ENCODE data around the gene TIMM8A. TPM values are rescaled to one million over a fixed set of nuclear protein-coding genes. Genes with fewer than 3 reads are reported as not detected.

Gene TIMM8A
- total RNA-seq (13.1 TPM), polyA plus RNA-seq (ENCODE audit: insufficient read depth, low read depth, low replicate concordance) (12.9 TPM)
- long read RNA-seq, donor 1, transcript TIMM8A-205 (2 exons, 1,194 nt) = major isoform, 5 of 6 reads
- long read RNA-seq, donor 1, partial matches to known transcripts = 0 of 6 reads
- long read RNA-seq, donor 1, other reads (novel, unspliced or antisense) = 0 of 6 reads
- long read RNA-seq, donor 2, partial matches to known transcripts = 0 of 3 reads
- long read RNA-seq, donor 2, other reads (novel, unspliced or antisense) = 0 of 3 reads
- long read RNA-seq, donor 3, transcript TIMM8A-205 (2 exons, 1,194 nt) = major isoform, 12 of 12 reads
- long read RNA-seq, donor 3, partial matches to known transcripts = 0 of 12 reads
- long read RNA-seq, donor 3, other reads (novel, unspliced or antisense) = 0 of 12 reads
- long read RNA-seq, donor 4, transcript TIMM8A-205 (2 exons, 1,194 nt) = major isoform, 7 of 8 reads
- long read RNA-seq, donor 4, partial matches to known transcripts = 0 of 8 reads
- long read RNA-seq, donor 4, other reads (novel, unspliced or antisense) = 0 of 8 reads
- long read RNA-seq, donor 5, partial matches to known transcripts = 0 of 2 reads
- long read RNA-seq, donor 5, other reads (novel, unspliced or antisense) = 0 of 2 reads
- long read RNA-seq, donor 6, transcript TIMM8A-205 (2 exons, 1,194 nt) = major isoform, 15 of 16 reads
- long read RNA-seq, donor 6, partial matches to known transcripts = 0 of 16 reads
- long read RNA-seq, donor 6, other reads (novel, unspliced or antisense) = 0 of 16 reads
- long read RNA-seq, donor 7, partial matches to known transcripts = 0 of 6 reads
- long read RNA-seq, donor 7, other reads (novel, unspliced or antisense) = 3 of 6 reads
- long read RNA-seq, donor 8, partial matches to known transcripts = 0 of 3 reads
- long read RNA-seq, donor 8, other reads (novel, unspliced or antisense) = 0 of 3 reads
- long read RNA-seq, donor 9, partial matches to known transcripts = 0 of 1 reads
- long read RNA-seq, donor 9, other reads (novel, unspliced or antisense) = 0 of 1 reads
- long read RNA-seq, donor 10, transcript TIMM8A-205 (2 exons, 1,194 nt) = major isoform, 9 of 10 reads
- long read RNA-seq, donor 10, partial matches to known transcripts = 0 of 10 reads
- long read RNA-seq, donor 10, other reads (novel, unspliced or antisense) = 0 of 10 reads

GRCh38 chrX:101348452-101349192 is at the start of gene TIMM8A:
TSS of gene TIMM8A (minus strand) at chrX:101348742. CDS start at chrX:101348664, 78 bp downstream.
- no peak for FAIRE-seq
- intact Hi-C loops (cut with DNase I) = no loop called here

DNA sequence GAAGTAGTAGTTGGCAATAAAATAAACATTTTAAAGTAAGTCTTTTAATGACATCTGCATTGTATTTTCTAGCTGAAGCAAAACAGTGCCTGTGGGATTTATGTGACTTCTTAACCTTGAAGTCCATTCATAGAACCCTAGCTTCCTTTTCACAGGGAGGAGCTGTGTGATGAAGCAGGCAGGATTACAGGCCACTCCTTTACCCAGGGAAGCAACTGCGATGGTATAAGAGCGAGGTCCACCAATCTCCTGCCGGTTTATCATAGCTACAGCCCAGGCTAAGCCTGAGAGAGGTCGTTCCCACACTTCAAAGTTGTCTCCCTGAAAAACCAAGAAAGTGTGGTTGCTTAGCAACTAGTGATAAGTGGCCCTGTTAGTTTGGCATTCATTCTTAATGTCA is 49.2 kb upstream of the TIMM8A start:
- no peak for FAIRE-seq

More at GRCh38 chrX:101348452-101349192, at the start of gene TIMM8A:
- peak within 1 kb of the TSS in 2 of 3 donors; percentile 65 to 76 for H3K9ac ChIP-seq (ENCODE audit: low read length in 3 of 3)
- no peaks in the 10 kb centered on the region for H3K36me3 ChIP-seq (ENCODE audit: control insufficient read depth in 2 of 3, insufficient read depth in 3 of 3, low read length in 3 of 3)
- H3K4me3 ChIP-seq (ENCODE audit: low read length in 3 of 3) = peak within 1 kb of the TSS; percentile 76 to 83 (median 81)
- peak; percentile 79 to 92 (median 89) for DNase-seq
- TF ChIP-seq, protein P1, sequence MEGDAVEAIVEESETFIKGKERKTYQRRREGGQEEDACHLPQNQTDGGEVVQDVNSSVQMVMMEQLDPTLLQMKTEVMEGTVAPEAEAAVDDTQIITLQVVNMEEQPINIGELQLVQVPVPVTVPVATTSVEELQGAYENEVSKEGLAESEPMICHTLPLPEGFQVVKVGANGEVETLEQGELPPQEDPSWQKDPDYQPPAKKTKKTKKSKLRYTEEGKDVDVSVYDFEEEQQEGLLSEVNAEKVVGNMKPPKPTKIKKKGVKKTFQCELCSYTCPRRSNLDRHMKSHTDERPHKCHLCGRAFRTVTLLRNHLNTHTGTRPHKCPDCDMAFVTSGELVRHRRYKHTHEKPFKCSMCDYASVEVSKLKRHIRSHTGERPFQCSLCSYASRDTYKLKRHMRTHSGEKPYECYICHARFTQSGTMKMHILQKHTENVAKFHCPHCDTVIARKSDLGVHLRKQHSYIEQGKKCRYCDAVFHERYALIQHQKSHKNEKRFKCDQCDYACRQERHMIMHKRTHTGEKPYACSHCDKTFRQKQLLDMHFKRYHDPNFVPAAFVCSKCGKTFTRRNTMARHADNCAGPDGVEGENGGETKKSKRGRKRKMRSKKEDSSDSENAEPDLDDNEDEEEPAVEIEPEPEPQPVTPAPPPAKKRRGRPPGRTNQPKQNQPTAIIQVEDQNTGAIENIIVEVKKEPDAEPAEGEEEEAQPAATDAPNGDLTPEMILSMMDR (IDR thresholded peaks at IDR 0.05; ENCODE audit: borderline replicate concordance, extremely low read depth, insufficient read depth) = no peak
- peaks cover 0 to 2% (median 0%) of the 10 kb centered on the region in 3 donors for H3K4me1 ChIP-seq (ENCODE audit: control insufficient read depth in 2 of 3, insufficient read depth in 2 of 3, low read depth in 1 of 3, low read length in 3 of 3)
- H3K27me3 ChIP-seq (ENCODE audit: control insufficient read depth, insufficient read depth, low read length) = no peaks in the 10 kb centered on the region
- H3K27ac ChIP-seq (ENCODE audit: low read depth in 2 of 2, low read length in 2 of 2) = peak within 1 kb of the TSS; percentile 85 to 89
- H3K9me3 ChIP-seq (ENCODE audit: control insufficient read depth in 2 of 3, insufficient read depth in 1 of 3, low read length in 3 of 3) = no peaks in the 10 kb centered on the region

DNA sequence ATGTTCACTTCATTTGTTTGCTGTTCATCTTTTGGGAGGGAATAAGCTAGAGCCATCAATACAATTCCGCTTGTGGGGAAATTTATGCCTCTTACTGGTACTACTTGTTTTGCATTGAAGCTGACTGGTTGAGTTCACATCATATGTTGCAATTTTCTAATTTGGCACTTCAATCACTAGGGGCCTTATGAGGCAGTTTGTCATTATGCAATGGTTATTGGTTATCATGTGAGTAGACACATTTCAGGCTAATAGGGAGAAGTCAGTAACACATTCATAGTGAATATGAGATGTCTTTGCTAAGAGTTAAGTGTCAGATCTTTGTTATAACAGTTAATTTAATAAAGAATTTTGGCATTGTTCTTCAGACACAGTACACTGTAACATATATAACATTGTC is 47.2 kb upstream of the TIMM8A start:
- peaks cover 2 to 4% (median 4%) of the 10 kb centered on the region in 3 donors for H3K4me1 ChIP-seq (ENCODE audit: control insufficient read depth in 2 of 3, insufficient read depth in 2 of 3, low read depth in 1 of 3, low read length in 3 of 3)
- no peak overlapping the region for H3K9ac ChIP-seq (ENCODE audit: low read length in 3 of 3)
- FAIRE-seq (no peak), DNase-seq (no peak)
- H3K27ac ChIP-seq (ENCODE audit: low read depth in 2 of 2, low read length in 2 of 2) = no peak overlapping the region
- no peaks in the 10 kb centered on the region for H3K9me3 ChIP-seq (ENCODE audit: control insufficient read depth in 2 of 3, insufficient read depth in 1 of 3, low read length in 3 of 3)
- TF ChIP-seq, protein P1 (IDR thresholded peaks at IDR 0.05; ENCODE audit: borderline replicate concordance, extremely low read depth, insufficient read depth) = no peak
- no peaks in the 10 kb centered on the region for H3K36me3 ChIP-seq (ENCODE audit: control insufficient read depth in 2 of 3, insufficient read depth in 3 of 3, low read length in 3 of 3)
- no peak overlapping the region for H3K4me3 ChIP-seq (ENCODE audit: low read length in 3 of 3)
- intact Hi-C loops (cut with DNase I) = no loop called here
- H3K27me3 ChIP-seq (ENCODE audit: control insufficient read depth, insufficient read depth, low read length) = no peaks in the 10 kb centered on the region

More for the DNA sequence above, 49.2 kb upstream of the TIMM8A start:
- H3K4me3 ChIP-seq (ENCODE audit: low read length in 3 of 3) = no peak overlapping the region
- no peak overlapping the region for H3K27ac ChIP-seq (ENCODE audit: low read depth in 2 of 2, low read length in 2 of 2)
- TF ChIP-seq, protein P1 (IDR thresholded peaks at IDR 0.05; ENCODE audit: borderline replicate concordance, extremely low read depth, insufficient read depth) = no peak
- no peaks in the 10 kb centered on the region for H3K4me1 ChIP-seq (ENCODE audit: control insufficient read depth in 2 of 3, insufficient read depth in 2 of 3, low read depth in 1 of 3, low read length in 3 of 3)
- no peaks in the 10 kb centered on the region for H3K36me3 ChIP-seq (ENCODE audit: control insufficient read depth in 2 of 3, insufficient read depth in 3 of 3, low read length in 3 of 3)
- intact Hi-C loops (cut with DNase I) = no loop called here
- H3K9ac ChIP-seq (ENCODE audit: low read length in 3 of 3) = no peak overlapping the region
- H3K27me3 ChIP-seq (ENCODE audit: control insufficient read depth, insufficient read depth, low read length) = no peaks in the 10 kb centered on the region
- no peaks in the 10 kb centered on the region for H3K9me3 ChIP-seq (ENCODE audit: control insufficient read depth in 2 of 3, insufficient read depth in 1 of 3, low read length in 3 of 3)
- no peak for DNase-seq

Data from kidney (tissue), 22 donors.